ENCODE measurements around the gene RAB29. TPM values are rescaled to one million over a fixed set of nuclear protein-coding genes. Genes with fewer than 3 reads are reported as not detected.
A peak's percentile ranks its signal among the peaks of the same experiment; 100 is the strongest.

Gene RAB29
- total RNA-seq, 1 experiment from 2014 or later: 7.9 TPM

- peaks cover 20% of the 10 kb centered on the region for H3K4me1 ChIP-seq (ENCODE audit: insufficient read depth, low read length, poor library complexity, severe bottlenecking)
- H3K27ac ChIP-seq (ENCODE audit: low read depth, low read length, poor library complexity, severe bottlenecking): no peak overlapping the region
- POLR2A ChIA-PET (ENCODE audit: low non-redundant PET): no interaction called here
- no TSS peak for BruUV-seq (replicated peaks)
- H3K36me3 ChIP-seq (ENCODE audit: insufficient read depth, low read length, poor library complexity, severe bottlenecking): peaks cover 7% of the 10 kb centered on the region
- DNase-seq (ENCODE audit: low spot score): no peak
- no peaks in the 10 kb centered on the region for H3K9me3 ChIP-seq (ENCODE audit: low read depth, low read length, poor library complexity, severe bottlenecking)
- H3K4me3 ChIP-seq (ENCODE audit: low read depth, low read length, poor library complexity, severe bottlenecking): peak overlapping the region; percentile 84
- TF ChIP-seq EZH2 (IDR thresholded peaks at IDR 0.05; ENCODE audit: borderline replicate concordance, low read depth, low read length, poor library complexity, severe bottlenecking): no peak
- TF ChIP-seq CTCF (conservative IDR thresholded peaks at IDR 0.05; ENCODE audit: low read depth, low read length): no peak
- intact Hi-C loops (cut with micrococcal nuclease; ENCODE audit: unreplicated experiment): loop anchor here (2.0 kb wide), 1 partner anchor 65 kb away; no protein-coding TSS in a partner anchor
- CTCF ChIA-PET: no interaction called here
- peaks cover 11% of the 10 kb centered on the region for H3K27me3 ChIP-seq (replicated peaks; ENCODE audit: insufficient read depth, low read depth, low read length, poor library complexity)
Observed at GRCh38 chr1:205813755-205814058, 38.4 kb upstream of the RAB29 start.

GRCh38 chr1:205812878-205813754 is 37.8 kb upstream of the RAB29 start, which contains the start of gene SLC41A1:
Gene SLC41A1 (minus strand): TSS chr1:205813198. CDS start chr1:205810441, 2,757 bp downstream.
- peak; percentile 94 for DNase-seq (ENCODE audit: low spot score)
- POLR2A ChIA-PET (ENCODE audit: low non-redundant PET): no interaction called here
- Histone ChIP-seq H3K36me3 (ENCODE audit: insufficient read depth, low read length, poor library complexity, severe bottlenecking) (peaks cover 7% of the 10 kb centered on the region), H3K4me3 (ENCODE audit: low read depth, low read length, poor library complexity, severe bottlenecking) (peak within 1 kb of the TSS; percentile 84), H3K27ac (ENCODE audit: low read depth, low read length, poor library complexity, severe bottlenecking) (peak within 1 kb of the TSS; percentile 74), H3K27me3 (replicated peaks; ENCODE audit: insufficient read depth, low read depth, low read length, poor library complexity) (peaks cover 8% of the 10 kb centered on the region), H3K4me1 (ENCODE audit: insufficient read depth, low read length, poor library complexity, severe bottlenecking) (peaks cover 20% of the 10 kb centered on the region), H3K9me3 (ENCODE audit: low read depth, low read length, poor library complexity, severe bottlenecking) (no peaks in the 10 kb centered on the region)
- intact Hi-C loops (cut with micrococcal nuclease; ENCODE audit: unreplicated experiment): loop anchor here (2.0 kb wide), 1 partner anchor 64 kb away; no protein-coding TSS in a partner anchor
- BruUV-seq (replicated peaks): no TSS peak
- TF ChIP-seq CTCF (conservative IDR thresholded peaks at IDR 0.05; ENCODE audit: low read depth, low read length) (no peak), EZH2 (IDR thresholded peaks at IDR 0.05; ENCODE audit: borderline replicate concordance, low read depth, low read length, poor library complexity, severe bottlenecking) (no peak)
- CTCF ChIA-PET: no interaction called here

- H3K4me1 ChIP-seq (ENCODE audit: insufficient read depth, low read length, poor library complexity, severe bottlenecking): peaks cover 20% of the 10 kb centered on the region
- TF ChIP-seq EZH2 (IDR thresholded peaks at IDR 0.05; ENCODE audit: borderline replicate concordance, low read depth, low read length, poor library complexity, severe bottlenecking) (no peak), CTCF (conservative IDR thresholded peaks at IDR 0.05; ENCODE audit: low read depth, low read length) (no peak)
Observed at GRCh38 chr1:205812271-205812877, 37.1 kb upstream of the RAB29 start.

More at GRCh38 chr1:205812271-205812877, 37.1 kb upstream of the RAB29 start:
- peaks cover 7% of the 10 kb centered on the region for H3K36me3 ChIP-seq (ENCODE audit: insufficient read depth, low read length, poor library complexity, severe bottlenecking)
- POLR2A ChIA-PET (ENCODE audit: low non-redundant PET): no interaction called here
- intact Hi-C loops (cut with micrococcal nuclease; ENCODE audit: unreplicated experiment): loop anchor here (2.0 kb wide), 1 partner anchor 64 kb away; no protein-coding TSS in a partner anchor
- peak overlapping the region; percentile 84 for H3K4me3 ChIP-seq (ENCODE audit: low read depth, low read length, poor library complexity, severe bottlenecking)
- H3K9me3 ChIP-seq (ENCODE audit: low read depth, low read length, poor library complexity, severe bottlenecking): no peaks in the 10 kb centered on the region
- BruUV-seq (replicated peaks): TSS peak; percentile 57
- CTCF ChIA-PET: no interaction called here
- H3K27me3 ChIP-seq (replicated peaks; ENCODE audit: insufficient read depth, low read depth, low read length, poor library complexity): peaks cover 1% of the 10 kb centered on the region
- peak; percentile 33 for DNase-seq (ENCODE audit: low spot score)
- H3K27ac ChIP-seq (ENCODE audit: low read depth, low read length, poor library complexity, severe bottlenecking): peak overlapping the region; percentile 74

Data from A673 (cell line).